Cardiac muscle cell (in vitro differentiated cells and primary cell): ENCODE measurements around the gene RASGRP1. TPM values are rescaled to one million over a fixed set of nuclear protein-coding genes. Genes with fewer than 3 reads are reported as not detected.

Source experiments
- DNase-seq, 2 donors: peaks; one replicate each; pipeline versions ENCODE4 v3.0.0 to v3.0.0-alpha.2; 2010 to 2017; ENCODE audit warnings: low read depth in 1 of 2, low spot score in 1 of 2
- H3K27ac ChIP-seq: fragments of 200-600 bp; sonication (generic); 2 replicates; pipeline ENCODE4 v1.5.1; 2016
- H3K27me3 ChIP-seq: fragments of 200-600 bp; sonication (generic); 2 replicates; pipeline ENCODE4 v1.6.0; 2016; ENCODE audit warnings: control low read depth
- H3K36me3 ChIP-seq: fragments of 200-600 bp; sonication (generic); 2 replicates; pipeline ENCODE4 v1.5.1; 2016; ENCODE audit warnings: control low read depth
- H3K4me1 ChIP-seq: fragments of 200-600 bp; sonication (generic); 2 replicates; pipeline ENCODE4 v1.8.1; 2017; ENCODE audit warnings: low read depth, mild to moderate bottlenecking, mixed run types
- H3K4me3 ChIP-seq: fragments of 200-600 bp; sonication (generic); 2 replicates; pipeline ENCODE4 v1.5.1; 2016; ENCODE audit warnings: mild to moderate bottlenecking
- H3K9me3 ChIP-seq: fragments of 200-600 bp; sonication (generic); 2 replicates; pipeline ENCODE4 v1.5.1; 2017; ENCODE audit warnings: low read depth, mild to moderate bottlenecking, control low read depth
- CTCF ChIP-seq: IDR thresholded peaks from 2 replicates; pipeline ENCODE4 v1.5.1; 2012; ENCODE audit warnings: low read depth, mild to moderate bottlenecking, low read length
- polyA plus RNA-seq: library from polyadenylated mRNA; unstranded; fragments of >200 nt; fragmentation: Nextera tagmentation; extraction: Ambion mirVana; gene quantifications from 2 replicates; pipeline ENCODE4 v1.2.1, GENCODE V29; 2016
- total RNA-seq: library from RNA; depleted of rRNA; stranded (reverse); fragments of >200 nt; gene quantifications from 2 replicates; pipeline ENCODE4 v1.2.3, GENCODE V29; 2016

The RASGRP1 gene
- total and polyA plus RNA-seq, 2 experiments from 2014 or later, result 1.1 to 4.5 TPM

- TF ChIP-seq CTCF, result no peak
- no peak overlapping the region for H3K27ac ChIP-seq
- H3K9me3 ChIP-seq, result no peaks in the 10 kb centered on the region
- H3K36me3 ChIP-seq, result peaks cover 21% of the 10 kb centered on the region
- H3K27me3 ChIP-seq, result no peaks in the 10 kb centered on the region
- no peaks in the 10 kb centered on the region for H3K4me1 ChIP-seq
- no peak for DNase-seq
- no peak overlapping the region for H3K4me3 ChIP-seq
These were observed 88.5 kb downstream of the RASGRP1 start for GRCh38 chr15:38476120-38476519.

- Histone ChIP-seq H3K9me3 (no peaks in the 10 kb centered on the region), H3K36me3 (peaks cover 24% of the 10 kb centered on the region), H3K27ac (no peak overlapping the region), H3K4me1 (no peaks in the 10 kb centered on the region), H3K4me3 (no peak overlapping the region), H3K27me3 (no peaks in the 10 kb centered on the region)
- no peak for TF ChIP-seq CTCF
- DNase-seq, result no peak
These were observed 89.3 kb downstream of the RASGRP1 start for GRCh38 chr15:38475361-38475760.

- DNase-seq, result peak; percentile 73 to 80
- H3K4me3 ChIP-seq, result no peak overlapping the region
- H3K36me3 ChIP-seq, result peaks cover 26% of the 10 kb centered on the region
- H3K27ac ChIP-seq, result no peak overlapping the region
- H3K9me3 ChIP-seq, result no peaks in the 10 kb centered on the region
- peak; percentile 75 for TF ChIP-seq CTCF
- H3K4me1 ChIP-seq, result no peaks in the 10 kb centered on the region
- H3K27me3 ChIP-seq, result no peaks in the 10 kb centered on the region
These were observed 90.4 kb downstream of the RASGRP1 start for GRCh38 chr15:38474155-38474757.

- Histone ChIP-seq H3K27me3 (no peaks in the 10 kb centered on the region), H3K27ac (no peak overlapping the region), H3K4me1 (no peaks in the 10 kb centered on the region), H3K4me3 (no peak overlapping the region), H3K36me3 (peaks cover 22% of the 10 kb centered on the region), H3K9me3 (no peaks in the 10 kb centered on the region)
- TF ChIP-seq CTCF, result no peak
- DNase-seq, result peak in 1 of 2 donors; percentile 7
These were observed 92.6 kb downstream of the RASGRP1 start for GRCh38 chr15:38471974-38472373.

GRCh38 chr15:38470816-38471215, 93.8 kb downstream of the RASGRP1 start:
- no peak overlapping the region for H3K27ac ChIP-seq
- H3K4me3 ChIP-seq, result no peak overlapping the region
- no peaks in the 10 kb centered on the region for H3K9me3 ChIP-seq
- H3K36me3 ChIP-seq, result peaks cover 22% of the 10 kb centered on the region
- no peaks in the 10 kb centered on the region for H3K4me1 ChIP-seq
- DNase-seq, result no peak
- H3K27me3 ChIP-seq, result no peaks in the 10 kb centered on the region
- TF ChIP-seq CTCF, result no peak

GRCh38 chr15:38464675-38465074, 99.9 kb downstream of the RASGRP1 start:
- no peak overlapping the region for H3K27ac ChIP-seq
- no peak for TF ChIP-seq CTCF
- no peak for DNase-seq
- H3K36me3 ChIP-seq, result no peaks in the 10 kb centered on the region
- no peaks in the 10 kb centered on the region for H3K9me3 ChIP-seq
- H3K27me3 ChIP-seq, result no peaks in the 10 kb centered on the region
- H3K4me1 ChIP-seq, result no peaks in the 10 kb centered on the region
- no peak overlapping the region for H3K4me3 ChIP-seq
